Esophagus squamous epithelium (tissue), 4 donors: ENCODE results near the gene SHC2.
"Not testable (repeated sequence)": the region's sequence is repeated elsewhere in the genome, so short reads cannot be mapped to it uniquely, and the experiment has no call there.

Source experiments
- CTCF ChIP-seq, 6 experiments: fragments of 450-650 bp in 4 of 6; fragments of 200-600 bp in 2 of 6; sonication (generic) in 2 of 6; IDR thresholded peaks; one replicate each; pipeline ENCODE4 v1.5.1; 2016 to 2019; ENCODE audit warnings: antibody characterized with exemption in 6 of 6, mild to moderate bottlenecking in 4 of 6, moderate library complexity in 4 of 6
- POLR2A ChIP-seq, 4 donors: fragments of 450-650 bp; IDR thresholded peaks; one replicate each; pipeline ENCODE4 v1.6.1; 2017; ENCODE audit warnings: antibody characterized with exemption in 4 of 4, mild to moderate bottlenecking in 4 of 4, moderate library complexity in 3 of 4

- not testable (repeated sequence) for TF ChIP-seq POLR2A, CTCF (IDR thresholded peaks at IDR 0.05)
These were observed 33.2 kb downstream of the SHC2 start for GRCh38 chr19:427675-428074.
